Left ventricle myocardium inferior (tissue), 1 donor: ENCODE data around the gene SSH2. TPM values are rescaled to one million over a fixed set of nuclear protein-coding genes. Genes with fewer than 3 reads are reported as not detected.
"Not testable (repeated sequence)": the region's sequence is repeated elsewhere in the genome, so short reads cannot be mapped to it uniquely, and the experiment has no call there.

Source experiments
- DNase-seq: peaks from one replicate; pipeline ENCODE4 v3.0.0-alpha.2; 2020
- H3K27ac ChIP-seq: fragments of 200-600 bp; replicated peaks from 2 replicates; pipeline ENCODE4 v1.8.0; 2021
- H3K27me3 ChIP-seq: fragments of 200-600 bp; 2 replicates; pipeline ENCODE4 v1.8.0; 2021; ENCODE audit warnings: low read depth
- H3K36me3 ChIP-seq: fragments of 200-600 bp; 2 replicates; pipeline ENCODE4 v1.8.0; 2021
- H3K4me1 ChIP-seq: fragments of 200-600 bp; 2 replicates; pipeline ENCODE4 v1.8.0; 2021
- H3K4me3 ChIP-seq: fragments of 200-600 bp; 2 replicates; pipeline ENCODE4 v1.8.0; 2021; ENCODE audit warnings: mild to moderate bottlenecking, moderate library complexity
- H3K9me3 ChIP-seq: fragments of 200-600 bp; replicated peaks from 2 replicates; pipeline ENCODE4 v1.8.0; 2021
- intact Hi-C: fragments of 100-400 bp; cut with micrococcal nuclease; formaldehyde crosslinking; loops from one replicate; pipeline ENCODE4 v1.11.0; 2022
- total RNA-seq: library from RNA; stranded (reverse); fragmentation: NEBNext Ultra II Directional; extraction: Animal tissue kit (Norgen Biotek cat#: 25700); gene quantifications from one replicate; pipeline ENCODE4 v1.2.1, GENCODE V29; 2021
- TF ChIP-seq, protein P1 (sequence below): fragments of 200-600 bp; IDR thresholded peaks from 2 replicates; pipeline ENCODE4 v1.8.0; 2021; ENCODE audit warnings: antibody characterized with exemption, mild to moderate bottlenecking, borderline replicate concordance
- donor health status: DM: no; HTN: yes; CAD: no; lungs with severe emphysema.

The SSH2 gene
- total RNA-seq, 1 donor from 2014 or later = 28.6 TPM

DNA sequence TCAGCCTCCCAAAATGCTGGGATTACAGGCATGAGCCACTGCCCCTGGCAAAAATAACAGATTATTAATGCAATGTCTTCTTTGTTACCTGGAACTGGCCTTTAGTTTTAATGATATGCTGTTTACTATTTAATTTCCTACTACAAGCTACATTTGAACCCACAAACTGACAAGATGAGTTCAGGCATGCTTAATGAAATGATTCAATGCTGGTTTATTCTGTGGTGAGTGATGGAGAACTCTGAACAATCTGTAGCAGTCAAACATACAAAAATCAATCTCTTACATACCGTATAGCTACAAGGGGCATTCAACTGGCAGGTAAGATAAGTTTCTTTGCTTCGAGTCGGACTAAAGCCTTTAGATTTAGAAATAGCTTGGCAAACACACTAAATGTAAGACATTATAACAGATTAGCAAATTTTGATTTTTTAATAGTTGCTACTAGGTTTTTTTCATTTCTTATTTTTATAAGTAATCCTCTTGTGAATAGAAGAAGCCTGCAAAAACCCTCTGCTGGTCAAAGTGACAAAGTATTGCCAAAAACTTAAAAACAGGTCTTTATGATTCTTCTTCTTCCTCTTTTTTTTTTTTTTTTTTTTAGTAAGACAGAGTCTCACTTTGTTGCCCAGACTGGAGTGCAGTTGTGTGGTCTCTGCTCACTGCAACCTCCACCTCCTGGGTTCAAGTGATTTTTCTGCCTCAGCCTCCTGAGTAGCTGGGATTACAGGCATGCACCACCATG, 138.5 kb downstream of the SSH2 start:
- H3K36me3 ChIP-seq = peaks cover 13% of the 10 kb centered on the region
- intact Hi-C loops = no loop called here
- DNase-seq = no peak
- H3K27ac ChIP-seq = no peak overlapping the region
- peaks cover 20% of the 10 kb centered on the region for H3K4me1 ChIP-seq
- TF ChIP-seq, protein P1, sequence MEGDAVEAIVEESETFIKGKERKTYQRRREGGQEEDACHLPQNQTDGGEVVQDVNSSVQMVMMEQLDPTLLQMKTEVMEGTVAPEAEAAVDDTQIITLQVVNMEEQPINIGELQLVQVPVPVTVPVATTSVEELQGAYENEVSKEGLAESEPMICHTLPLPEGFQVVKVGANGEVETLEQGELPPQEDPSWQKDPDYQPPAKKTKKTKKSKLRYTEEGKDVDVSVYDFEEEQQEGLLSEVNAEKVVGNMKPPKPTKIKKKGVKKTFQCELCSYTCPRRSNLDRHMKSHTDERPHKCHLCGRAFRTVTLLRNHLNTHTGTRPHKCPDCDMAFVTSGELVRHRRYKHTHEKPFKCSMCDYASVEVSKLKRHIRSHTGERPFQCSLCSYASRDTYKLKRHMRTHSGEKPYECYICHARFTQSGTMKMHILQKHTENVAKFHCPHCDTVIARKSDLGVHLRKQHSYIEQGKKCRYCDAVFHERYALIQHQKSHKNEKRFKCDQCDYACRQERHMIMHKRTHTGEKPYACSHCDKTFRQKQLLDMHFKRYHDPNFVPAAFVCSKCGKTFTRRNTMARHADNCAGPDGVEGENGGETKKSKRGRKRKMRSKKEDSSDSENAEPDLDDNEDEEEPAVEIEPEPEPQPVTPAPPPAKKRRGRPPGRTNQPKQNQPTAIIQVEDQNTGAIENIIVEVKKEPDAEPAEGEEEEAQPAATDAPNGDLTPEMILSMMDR = no peak
- no peak overlapping the region for H3K4me3 ChIP-seq
- H3K9me3 ChIP-seq = no peaks in the 10 kb centered on the region
- H3K27me3 ChIP-seq = no peaks in the 10 kb centered on the region

DNA sequence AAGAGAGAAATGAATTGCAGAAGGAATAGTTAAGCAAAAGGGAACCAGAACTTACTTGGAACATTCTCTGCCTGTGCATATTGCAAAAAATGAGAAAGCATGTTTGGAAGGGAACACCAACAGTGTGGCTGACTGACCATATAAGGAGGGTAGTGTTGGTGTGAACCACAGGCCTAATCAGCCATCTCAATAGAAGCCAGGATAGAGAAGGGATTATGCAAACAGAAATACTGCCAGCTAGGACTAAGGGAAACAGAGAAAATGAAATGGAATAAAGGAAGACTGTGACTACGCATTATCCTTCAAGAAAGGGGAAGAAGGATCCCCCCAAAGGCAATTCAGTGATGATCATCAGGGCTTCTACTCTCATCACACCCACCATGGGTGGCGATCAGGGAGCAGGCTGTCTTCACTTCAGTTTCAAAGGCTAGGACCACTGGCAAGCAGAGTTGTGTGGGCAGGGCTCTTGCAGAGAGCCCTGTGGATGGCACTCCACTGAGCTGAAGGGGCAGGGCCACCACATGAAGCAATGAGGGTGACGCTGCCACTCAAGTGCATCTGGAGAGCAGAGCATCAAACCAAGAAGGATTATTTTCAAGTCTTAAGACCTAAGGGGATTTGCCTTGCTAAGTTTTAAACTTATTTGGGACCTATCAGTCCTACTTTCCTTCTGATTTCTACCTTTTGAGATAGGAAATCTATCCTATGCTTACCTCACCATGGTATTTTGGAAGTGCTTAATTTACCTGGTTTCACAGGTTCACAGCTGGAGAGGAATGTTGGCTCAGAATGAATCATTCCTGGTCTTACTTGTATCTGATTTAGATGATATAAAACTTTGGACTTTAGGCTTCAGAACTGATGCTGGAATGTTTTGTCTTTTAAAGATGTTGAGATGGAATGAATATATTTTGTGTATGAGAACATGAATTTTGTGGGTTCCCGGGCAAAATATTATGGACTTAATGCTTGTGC, 140.5 kb downstream of the SSH2 start:
- DNase-seq = no peak
- Histone ChIP-seq H3K36me3 (peaks cover 13% of the 10 kb centered on the region), H3K27ac (peak overlapping the region; percentile 47), H3K4me1 (peaks cover 27% of the 10 kb centered on the region), H3K4me3 (no peak overlapping the region), H3K9me3 (no peaks in the 10 kb centered on the region), H3K27me3 (no peaks in the 10 kb centered on the region)
- intact Hi-C loops = no loop called here
- TF ChIP-seq, protein P1 = no peak

DNA sequence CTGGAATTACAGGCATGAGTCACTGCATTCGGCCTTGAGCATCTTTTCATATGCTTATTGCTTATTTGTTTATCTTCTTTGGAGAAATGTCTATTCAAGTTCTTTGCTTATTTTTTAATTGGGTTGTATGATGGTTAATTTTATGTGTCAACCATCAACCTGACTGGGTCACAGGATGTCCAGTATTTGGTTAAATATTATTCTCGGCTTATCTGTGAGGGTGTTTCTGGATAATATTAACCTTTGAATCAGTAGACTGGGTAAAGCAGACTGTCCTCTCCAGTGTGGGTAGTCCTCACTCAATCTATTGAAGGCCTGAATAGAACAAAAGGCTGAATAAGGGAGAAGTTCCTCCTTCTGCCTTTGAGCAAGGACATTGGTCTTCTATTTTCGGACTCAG, 142.0 kb downstream of the SSH2 start:
- H3K36me3 ChIP-seq = peaks cover 9% of the 10 kb centered on the region
- H3K27ac ChIP-seq = no peak overlapping the region
- intact Hi-C loops = no loop called here
- peaks cover 27% of the 10 kb centered on the region for H3K4me1 ChIP-seq
- H3K27me3 ChIP-seq = no peaks in the 10 kb centered on the region
- TF ChIP-seq, protein P1 = no peak
- DNase-seq = no peak
- H3K9me3 ChIP-seq = no peaks in the 10 kb centered on the region
- no peak overlapping the region for H3K4me3 ChIP-seq

DNA sequence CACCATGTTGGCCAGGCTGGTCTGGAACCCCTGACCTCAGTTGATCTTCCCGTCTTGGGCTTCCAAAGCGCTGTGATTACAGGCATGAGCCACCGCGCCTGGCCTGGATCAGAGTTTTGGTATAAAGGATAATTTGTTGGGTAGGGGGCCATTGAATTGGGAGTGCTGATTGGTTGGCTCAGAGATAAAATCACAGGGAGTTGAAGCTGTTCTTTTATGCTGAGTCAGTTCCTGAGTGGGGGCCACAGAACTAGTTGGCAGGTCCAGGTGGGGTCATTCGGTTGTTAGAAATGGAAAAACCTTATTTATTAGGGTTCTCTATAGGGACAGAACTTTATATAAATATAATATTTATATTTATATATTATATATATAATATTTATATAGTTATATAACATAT, 147.1 kb downstream of the SSH2 start:
- H3K4me3 ChIP-seq = no peak overlapping the region
- no peaks in the 10 kb centered on the region for H3K27me3 ChIP-seq
- H3K4me1 ChIP-seq = peaks cover 22% of the 10 kb centered on the region
- no peaks in the 10 kb centered on the region for H3K36me3 ChIP-seq
- DNase-seq = no peak
- no peaks in the 10 kb centered on the region for H3K9me3 ChIP-seq
- intact Hi-C loops = no loop called here
- H3K27ac ChIP-seq = no peak overlapping the region
- TF ChIP-seq, protein P1 = no peak

DNA sequence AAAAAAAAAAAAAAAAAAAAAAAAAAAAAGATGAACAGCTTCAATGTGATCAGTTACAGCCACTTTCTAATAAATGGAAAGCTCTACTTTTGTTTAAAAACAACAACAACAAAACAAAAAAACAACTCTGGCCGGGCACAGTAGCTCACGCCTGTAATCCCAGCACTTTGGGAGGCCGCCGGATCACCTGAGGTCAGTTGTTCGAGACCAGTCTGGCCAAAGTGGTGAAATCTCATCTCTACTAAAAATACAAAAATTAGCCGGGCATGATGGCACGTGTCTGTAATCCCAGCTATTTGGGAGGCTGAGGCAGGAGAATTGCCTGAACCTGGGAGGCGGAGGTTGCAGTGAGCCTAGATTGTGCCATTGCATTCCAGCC, 150.2 kb downstream of the SSH2 start:
- intact Hi-C loops = loop anchor here (10.0 kb wide), 1 partner anchor 145 kb away; no protein-coding TSS in a partner anchor
- H3K36me3 ChIP-seq = not testable (repeated sequence)

More for the DNA sequence above, 150.2 kb downstream of the SSH2 start:
- H3K27ac ChIP-seq, H3K27me3 ChIP-seq, H3K4me3 ChIP-seq, DNase-seq, H3K9me3 ChIP-seq: not testable (repeated sequence)
- H3K4me1 ChIP-seq = peaks cover 19% of the 10 kb centered on the region
